BJ (cell line): ENCODE results near the gene CLEC4F. TPM values are rescaled to one million over a fixed set of nuclear protein-coding genes. Genes with fewer than 3 reads are reported as not detected.

Experiments used
- CTCF ChIA-PET: fragments of 350-600 bp; formaldehyde crosslinking; extraction: SDS; loops from one replicate; lab custom pipeline; 2021; ENCODE audit warnings: antibody characterized with exemption, inconsistent platforms; lab: Yijun Ruan, JAX
- POLR2A ChIA-PET: fragments of 300-600 bp; sonication (Branson Sonifier 250); formaldehyde crosslinking; extraction: SDS; loops from one replicate; lab custom pipeline; 2021; ENCODE audit warnings: antibody characterized with exemption; lab: Charles Lee
- DNase-seq: peaks from one replicate; pipeline ENCODE4 v3.0.0-alpha.2; 2011; ENCODE audit warnings: low read depth
- H3K27me3 ChIP-seq: 2 replicates; pipeline ENCODE4 v1.6.0; 2011; ENCODE audit warnings: low read length; ENCODE audit not compliant: control insufficient read depth, insufficient read depth
- H3K36me3 ChIP-seq: 2 replicates; pipeline ENCODE4 v1.5.1; 2011; ENCODE audit warnings: low read length; ENCODE audit not compliant: control insufficient read depth, insufficient read depth
- H3K4me3 ChIP-seq: 2 replicates; pipeline ENCODE4 v1.5.1; 2011; ENCODE audit warnings: low read depth, mild to moderate bottlenecking, control low read depth, low read length
- polyA plus RNA-seq: library from polyadenylated mRNA; depleted of rRNA; stranded (reverse); fragments of >200 nt; gene quantifications from 2 replicates; pipeline ENCODE4 v1.2.3, GENCODE V29; 2011
- TF ChIP-seq, protein P1 (sequence below): IDR thresholded peaks from 2 replicates; pipeline ENCODE4 v1.5.1; 2011; ENCODE audit warnings: low read depth, mild to moderate bottlenecking, control low read depth, inconsistent platforms, low read length, moderate library complexity; ENCODE audit not compliant: insufficient read depth

CLEC4F gene
- polyA plus RNA-seq, 1 experiment: not detected

DNA sequence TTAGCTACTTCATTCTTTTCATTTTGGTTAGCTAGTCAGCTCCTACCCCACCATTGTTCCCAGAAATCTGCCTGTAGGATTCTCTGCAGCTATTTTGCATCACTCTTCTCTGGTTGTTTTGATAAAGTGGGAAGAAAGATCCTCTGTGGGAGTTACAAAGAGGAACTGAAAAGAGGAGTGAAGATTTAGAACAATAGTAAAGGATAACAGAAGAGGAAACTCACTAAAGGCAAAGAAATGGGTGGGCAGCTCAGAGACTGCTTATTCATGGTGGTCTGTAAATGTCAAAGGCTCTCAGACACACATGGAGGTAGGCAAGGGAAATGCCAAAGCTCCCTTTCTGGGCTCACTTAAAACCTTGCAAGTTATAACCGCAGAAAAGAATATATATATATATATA lies 32.4 kb upstream of the CLEC4F start:
- H3K4me3 ChIP-seq: no peak overlapping the region
- peaks cover 3% of the 10 kb centered on the region; the same call in 1 of the 2 replicates for H3K27me3 ChIP-seq
- TF ChIP-seq, protein P1, sequence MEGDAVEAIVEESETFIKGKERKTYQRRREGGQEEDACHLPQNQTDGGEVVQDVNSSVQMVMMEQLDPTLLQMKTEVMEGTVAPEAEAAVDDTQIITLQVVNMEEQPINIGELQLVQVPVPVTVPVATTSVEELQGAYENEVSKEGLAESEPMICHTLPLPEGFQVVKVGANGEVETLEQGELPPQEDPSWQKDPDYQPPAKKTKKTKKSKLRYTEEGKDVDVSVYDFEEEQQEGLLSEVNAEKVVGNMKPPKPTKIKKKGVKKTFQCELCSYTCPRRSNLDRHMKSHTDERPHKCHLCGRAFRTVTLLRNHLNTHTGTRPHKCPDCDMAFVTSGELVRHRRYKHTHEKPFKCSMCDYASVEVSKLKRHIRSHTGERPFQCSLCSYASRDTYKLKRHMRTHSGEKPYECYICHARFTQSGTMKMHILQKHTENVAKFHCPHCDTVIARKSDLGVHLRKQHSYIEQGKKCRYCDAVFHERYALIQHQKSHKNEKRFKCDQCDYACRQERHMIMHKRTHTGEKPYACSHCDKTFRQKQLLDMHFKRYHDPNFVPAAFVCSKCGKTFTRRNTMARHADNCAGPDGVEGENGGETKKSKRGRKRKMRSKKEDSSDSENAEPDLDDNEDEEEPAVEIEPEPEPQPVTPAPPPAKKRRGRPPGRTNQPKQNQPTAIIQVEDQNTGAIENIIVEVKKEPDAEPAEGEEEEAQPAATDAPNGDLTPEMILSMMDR: no peak
- no peak for DNase-seq
- ChIA-PET POLR2A (no interaction called here), CTCF (interaction anchor here (1.3 kb wide), 1 partner anchor 10 kb away, joined by 4 read pairs; no protein-coding TSS in a partner anchor)
- H3K36me3 ChIP-seq: no peaks in the 10 kb centered on the region

DNA sequence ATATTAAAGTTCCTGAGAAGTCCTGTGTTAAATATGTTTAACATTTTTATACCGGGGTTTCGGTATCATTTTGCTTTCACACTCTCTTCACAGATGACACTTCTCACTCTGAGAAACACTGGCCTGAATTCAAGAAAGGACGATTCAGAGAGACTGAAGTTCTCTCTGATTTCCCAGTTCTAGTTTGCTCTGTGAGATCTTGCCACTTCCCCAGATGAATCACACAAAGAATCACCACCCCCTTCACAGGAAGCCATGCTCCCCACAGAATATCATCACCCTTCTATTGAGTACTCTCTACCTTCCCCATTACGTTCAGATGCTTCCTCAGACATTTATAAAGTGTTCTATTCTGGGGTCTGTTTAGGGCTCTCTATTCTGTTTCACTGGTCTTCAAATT lies 31.3 kb upstream of the CLEC4F start:
- CTCF ChIA-PET: interaction anchor here (1.3 kb wide), 1 partner anchor 12 kb away, joined by 4 read pairs; no protein-coding TSS in a partner anchor
- Histone ChIP-seq H3K27me3 (peaks cover 3% of the 10 kb centered on the region; the same call in 1 of the 2 replicates), H3K4me3 (no peak overlapping the region), H3K36me3 (no peaks in the 10 kb centered on the region)
- POLR2A ChIA-PET: no interaction called here
- TF ChIP-seq, protein P1: no peak
- no peak for DNase-seq

GRCh38 chr2:70850925-70851324 lies 30.5 kb upstream of the CLEC4F start:
- Histone ChIP-seq H3K4me3 (no peak overlapping the region), H3K27me3 (peaks cover 3% of the 10 kb centered on the region; the same call in 1 of the 2 replicates), H3K36me3 (no peaks in the 10 kb centered on the region)
- ChIA-PET CTCF (interaction anchor here (2.0 to 2.2 kb wide), 2 partner anchors 9 to 97 kb away, joined by 6 to 10 read pairs; no protein-coding TSS in a partner anchor), POLR2A (no interaction called here)
- TF ChIP-seq, protein P1: no peak
- DNase-seq: no peak

DNA sequence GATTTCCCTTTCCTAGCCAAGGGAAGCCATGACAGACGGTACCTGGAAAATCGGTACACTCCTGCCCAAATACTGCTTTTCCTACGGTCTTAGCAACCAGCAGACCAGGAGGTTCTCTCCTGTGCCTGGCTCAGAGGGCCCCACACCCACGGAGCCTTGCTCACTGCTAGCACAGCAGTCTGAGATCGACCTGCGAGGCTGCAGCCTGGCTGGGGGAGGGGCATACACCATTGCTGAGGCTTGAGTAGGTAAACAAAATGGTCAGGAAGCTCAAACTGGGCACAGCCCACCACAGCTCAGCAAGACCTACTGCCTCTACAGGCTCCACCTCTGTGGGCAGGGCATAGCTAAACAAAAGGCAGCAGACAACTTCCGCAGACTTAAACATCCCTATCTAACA lies 22.0 kb upstream of the CLEC4F start:
- ChIA-PET CTCF (interaction anchor here (0.5 to 1.0 kb wide), 2 partner anchors 20 to 272 kb away, joined by 3 to 4 read pairs; no protein-coding TSS in a partner anchor), POLR2A (no interaction called here)
- H3K27me3 ChIP-seq: peaks cover 2% of the 10 kb centered on the region; the same call in 1 of the 2 replicates
- H3K36me3 ChIP-seq: no peaks in the 10 kb centered on the region
- no peak for DNase-seq
- TF ChIP-seq, protein P1: no peak
- H3K4me3 ChIP-seq: no peak overlapping the region

DNA sequence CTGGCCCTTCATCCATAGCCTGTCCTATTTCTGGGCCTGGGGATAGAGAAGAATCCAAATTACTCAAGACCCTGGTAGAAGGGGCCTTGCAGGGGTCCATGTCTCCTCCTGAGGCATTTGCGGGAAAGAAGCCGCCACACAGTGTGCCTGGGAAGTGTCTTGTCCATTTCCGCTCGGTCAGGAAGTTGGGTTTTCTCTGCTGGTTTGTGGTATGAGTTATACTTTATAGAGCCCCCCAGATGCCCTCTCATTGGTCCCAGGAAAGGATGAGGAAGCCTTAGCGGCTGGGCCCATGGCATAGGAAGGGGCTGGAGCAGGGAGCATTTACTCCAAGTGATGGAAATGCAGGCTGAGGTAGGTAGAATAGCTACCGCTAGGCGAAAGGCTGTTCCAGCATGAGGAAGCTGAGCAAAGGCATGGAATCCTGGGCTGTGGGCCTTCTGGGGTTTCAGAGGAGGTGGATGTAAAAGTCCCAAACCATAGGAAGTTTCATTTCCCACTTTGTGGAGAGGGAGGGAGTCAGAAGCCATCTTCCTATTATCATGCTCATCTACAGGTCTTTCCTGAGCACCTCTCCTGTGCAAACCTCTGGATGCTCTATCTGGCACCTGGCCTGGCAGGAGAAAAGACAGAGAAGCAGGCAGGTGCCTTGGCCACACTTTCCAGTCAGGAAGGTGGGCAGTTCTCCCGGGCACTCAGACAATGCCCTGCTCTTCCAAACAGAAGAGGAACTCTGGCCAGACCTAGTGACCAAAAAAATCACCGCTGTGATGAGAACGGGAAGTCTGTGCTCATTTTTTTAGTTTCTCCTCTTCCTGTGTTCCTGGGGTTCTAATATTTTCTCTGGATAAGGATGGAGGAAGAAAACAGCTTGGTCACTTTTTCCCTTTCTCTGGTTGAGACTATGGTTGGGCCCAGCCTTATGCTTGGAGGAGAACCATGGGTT lies 17.9 kb upstream of the CLEC4F start:
- TF ChIP-seq, protein P1: no peak
- H3K36me3 ChIP-seq: no peaks in the 10 kb centered on the region
- DNase-seq: no peak
- POLR2A ChIA-PET: no interaction called here
- H3K4me3 ChIP-seq: no peak overlapping the region
- CTCF ChIA-PET: no interaction called here
- peaks cover 2% of the 10 kb centered on the region for H3K27me3 ChIP-seq
